Measurements from ENCODE around the gene HDAC9. TPM values are rescaled to one million over a fixed set of nuclear protein-coding genes. Genes with fewer than 3 reads are reported as not detected.

HDAC9 gene
- total RNA-seq, 1 donor from 2014 or later, result 27.6 TPM

DNA sequence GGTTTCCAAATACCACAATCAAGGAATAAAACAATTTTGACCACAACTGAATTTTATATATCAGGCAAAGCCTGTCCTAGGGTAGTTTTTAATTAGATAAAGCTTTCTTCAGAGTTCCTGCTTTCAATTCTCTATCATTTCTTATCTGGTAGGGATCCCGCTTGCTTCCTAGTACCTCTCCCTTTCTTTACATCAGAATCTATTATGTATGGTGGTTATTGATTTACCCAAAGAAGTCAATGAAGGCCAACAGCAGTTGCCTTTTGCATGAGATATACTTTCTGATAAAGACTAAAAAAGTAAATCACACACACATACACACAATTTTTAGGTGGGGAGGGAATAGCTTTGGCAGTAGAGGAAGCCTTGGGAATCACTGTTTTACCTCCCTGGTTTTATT lies 70.7 kb downstream of the HDAC9 start:
- no peak overlapping the region for H3K4me2 ChIP-seq (ENCODE audit: low read length)
- no peak overlapping the region for H2AFZ ChIP-seq (ENCODE audit: low read depth, low read length)
- TF ChIP-seq EZH2 (IDR thresholded peaks at IDR 0.05; ENCODE audit: insufficient read depth, low read length), result no peak
- TF ChIP-seq, protein P1, sequence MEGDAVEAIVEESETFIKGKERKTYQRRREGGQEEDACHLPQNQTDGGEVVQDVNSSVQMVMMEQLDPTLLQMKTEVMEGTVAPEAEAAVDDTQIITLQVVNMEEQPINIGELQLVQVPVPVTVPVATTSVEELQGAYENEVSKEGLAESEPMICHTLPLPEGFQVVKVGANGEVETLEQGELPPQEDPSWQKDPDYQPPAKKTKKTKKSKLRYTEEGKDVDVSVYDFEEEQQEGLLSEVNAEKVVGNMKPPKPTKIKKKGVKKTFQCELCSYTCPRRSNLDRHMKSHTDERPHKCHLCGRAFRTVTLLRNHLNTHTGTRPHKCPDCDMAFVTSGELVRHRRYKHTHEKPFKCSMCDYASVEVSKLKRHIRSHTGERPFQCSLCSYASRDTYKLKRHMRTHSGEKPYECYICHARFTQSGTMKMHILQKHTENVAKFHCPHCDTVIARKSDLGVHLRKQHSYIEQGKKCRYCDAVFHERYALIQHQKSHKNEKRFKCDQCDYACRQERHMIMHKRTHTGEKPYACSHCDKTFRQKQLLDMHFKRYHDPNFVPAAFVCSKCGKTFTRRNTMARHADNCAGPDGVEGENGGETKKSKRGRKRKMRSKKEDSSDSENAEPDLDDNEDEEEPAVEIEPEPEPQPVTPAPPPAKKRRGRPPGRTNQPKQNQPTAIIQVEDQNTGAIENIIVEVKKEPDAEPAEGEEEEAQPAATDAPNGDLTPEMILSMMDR (IDR thresholded peaks at IDR 0.05; ENCODE audit: insufficient read depth, low read depth, low read length), result no peak
- Mint-ChIP-seq H3K4me3 (ENCODE audit: unreplicated experiment) (no peak overlapping the region), H3K4me1 (ENCODE audit: low read depth, unreplicated experiment) (peaks cover 2% of the 10 kb centered on the region), H3K9me3 (ENCODE audit: unreplicated experiment) (no peaks in the 10 kb centered on the region), H3K27ac (ENCODE audit: unreplicated experiment) (no peak overlapping the region), H3K27me3 (ENCODE audit: low read depth, unreplicated experiment) (no peaks in the 10 kb centered on the region), H3K36me3 (ENCODE audit: low read depth, unreplicated experiment) (no peaks in the 10 kb centered on the region)
- no peaks in the 10 kb centered on the region for H3K4me1 ChIP-seq (ENCODE audit: insufficient read depth, low read length)
- no peak overlapping the region for H3K27ac ChIP-seq (ENCODE audit: low read depth, low read length)
- H3K9me3 ChIP-seq (ENCODE audit: insufficient read depth, low read depth, low read length), result no peaks in the 10 kb centered on the region
- peaks cover 7% of the 10 kb centered on the region for H3K79me2 ChIP-seq (ENCODE audit: insufficient read depth, low read length)
- H3K36me3 ChIP-seq (ENCODE audit: insufficient read depth, low read length), result no peaks in the 10 kb centered on the region
- H3K4me3 ChIP-seq (ENCODE audit: insufficient read depth, low read depth, low read length), result no peak overlapping the region
- no peaks in the 10 kb centered on the region for H4K20me1 ChIP-seq (ENCODE audit: insufficient read depth, low read length)
- DNase-seq (ENCODE audit: low read depth) (no peak), FAIRE-seq (no peak)
- H3K9ac ChIP-seq (ENCODE audit: low read length), result no peak overlapping the region
- no peaks in the 10 kb centered on the region for H3K27me3 ChIP-seq (ENCODE audit: insufficient read depth, low read length)

DNA sequence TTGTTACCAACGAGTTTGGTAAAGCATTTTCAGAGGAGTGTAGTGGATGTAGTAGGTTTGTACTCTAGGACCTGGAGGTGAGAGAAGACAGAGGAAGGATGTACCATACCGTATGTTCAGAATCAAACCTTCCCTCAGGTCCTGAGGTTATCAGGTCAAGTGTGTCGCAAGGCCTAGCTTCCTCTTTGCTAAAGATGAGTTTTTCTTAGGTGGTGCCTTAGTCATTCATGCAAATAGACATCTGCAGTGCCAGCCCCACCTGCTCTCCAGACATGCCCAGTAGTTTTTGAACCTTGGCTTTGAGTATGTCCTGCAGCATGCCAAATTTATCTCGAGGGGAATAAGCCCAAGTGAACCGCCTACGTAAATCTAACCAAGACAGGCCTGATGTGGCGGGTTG lies 71.3 kb downstream of the HDAC9 start:
- Mint-ChIP-seq H3K4me3 (ENCODE audit: unreplicated experiment) (no peak overlapping the region), H3K36me3 (ENCODE audit: low read depth, unreplicated experiment) (no peaks in the 10 kb centered on the region), H3K9me3 (ENCODE audit: unreplicated experiment) (no peaks in the 10 kb centered on the region), H3K4me1 (ENCODE audit: low read depth, unreplicated experiment) (peaks cover 2% of the 10 kb centered on the region), H3K27me3 (ENCODE audit: low read depth, unreplicated experiment) (no peaks in the 10 kb centered on the region), H3K27ac (ENCODE audit: unreplicated experiment) (no peak overlapping the region)
- no peak overlapping the region for H3K27ac ChIP-seq (ENCODE audit: low read depth, low read length)
- no peaks in the 10 kb centered on the region for H4K20me1 ChIP-seq (ENCODE audit: insufficient read depth, low read length)
- FAIRE-seq, result peak; percentile 71
- no peak overlapping the region for H3K9ac ChIP-seq (ENCODE audit: low read length)
- H2AFZ ChIP-seq (ENCODE audit: low read depth, low read length), result no peak overlapping the region
- TF ChIP-seq, protein P1 (IDR thresholded peaks at IDR 0.05; ENCODE audit: insufficient read depth, low read depth, low read length), result no peak
- no peak for TF ChIP-seq EZH2 (IDR thresholded peaks at IDR 0.05; ENCODE audit: insufficient read depth, low read length)
- no peaks in the 10 kb centered on the region for H3K9me3 ChIP-seq (ENCODE audit: insufficient read depth, low read depth, low read length)
- no peak overlapping the region for H3K4me3 ChIP-seq (ENCODE audit: insufficient read depth, low read depth, low read length)
- H3K27me3 ChIP-seq (ENCODE audit: insufficient read depth, low read length), result no peaks in the 10 kb centered on the region
- H3K4me2 ChIP-seq (ENCODE audit: low read length), result no peak overlapping the region
- H3K36me3 ChIP-seq (ENCODE audit: insufficient read depth, low read length), result no peaks in the 10 kb centered on the region
- no peaks in the 10 kb centered on the region for H3K4me1 ChIP-seq (ENCODE audit: insufficient read depth, low read length)
- peaks cover 7% of the 10 kb centered on the region for H3K79me2 ChIP-seq (ENCODE audit: insufficient read depth, low read length)
- no peak for DNase-seq (ENCODE audit: low read depth)

DNA sequence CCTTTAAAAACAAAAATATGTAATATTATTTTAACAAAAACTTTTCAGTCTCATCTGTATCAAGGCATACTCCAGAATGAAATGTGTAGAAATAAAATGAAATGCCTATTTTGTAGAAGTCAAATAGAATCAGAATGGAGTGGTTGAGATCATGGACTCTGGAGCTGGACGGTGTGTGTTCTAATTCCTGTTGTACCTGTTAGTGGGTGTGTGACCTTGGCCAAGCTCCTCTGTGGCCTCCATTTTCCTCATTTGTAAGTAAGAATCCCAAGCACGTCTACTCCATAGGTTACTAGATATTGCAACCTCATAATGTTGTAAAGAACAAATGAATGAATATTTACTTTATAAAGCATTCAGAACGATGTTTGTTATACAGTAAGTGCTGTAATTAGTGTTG lies 74.9 kb downstream of the HDAC9 start:
- DNase-seq (ENCODE audit: low read depth) (no peak), FAIRE-seq (no peak)
- no peak overlapping the region for H3K4me2 ChIP-seq (ENCODE audit: low read length)
- H3K4me3 ChIP-seq (ENCODE audit: insufficient read depth, low read depth, low read length), result no peak overlapping the region
- H3K79me2 ChIP-seq (ENCODE audit: insufficient read depth, low read length), result peaks cover 13% of the 10 kb centered on the region
- no peaks in the 10 kb centered on the region for H3K27me3 Mint-ChIP-seq (ENCODE audit: low read depth, unreplicated experiment)
- H2AFZ ChIP-seq (ENCODE audit: low read depth, low read length), result no peak overlapping the region
- no peaks in the 10 kb centered on the region for H3K36me3 Mint-ChIP-seq (ENCODE audit: low read depth, unreplicated experiment)
- no peak overlapping the region for H3K4me3 Mint-ChIP-seq (ENCODE audit: unreplicated experiment)
- no peaks in the 10 kb centered on the region for H3K36me3 ChIP-seq (ENCODE audit: insufficient read depth, low read length)
- H3K4me1 Mint-ChIP-seq (ENCODE audit: low read depth, unreplicated experiment), result peaks cover 2% of the 10 kb centered on the region
- no peak overlapping the region for H3K27ac Mint-ChIP-seq (ENCODE audit: unreplicated experiment)
- TF ChIP-seq, protein P1 (IDR thresholded peaks at IDR 0.05; ENCODE audit: insufficient read depth, low read depth, low read length), result no peak
- no peak for TF ChIP-seq EZH2 (IDR thresholded peaks at IDR 0.05; ENCODE audit: insufficient read depth, low read length)
- no peak overlapping the region for H3K9ac ChIP-seq (ENCODE audit: low read length)
- no peaks in the 10 kb centered on the region for H3K9me3 Mint-ChIP-seq (ENCODE audit: unreplicated experiment)
- H3K4me1 ChIP-seq (ENCODE audit: insufficient read depth, low read length), result no peaks in the 10 kb centered on the region
- H3K27me3 ChIP-seq (ENCODE audit: insufficient read depth, low read length), result no peaks in the 10 kb centered on the region
- no peak overlapping the region for H3K27ac ChIP-seq (ENCODE audit: low read depth, low read length)
- no peaks in the 10 kb centered on the region for H4K20me1 ChIP-seq (ENCODE audit: insufficient read depth, low read length)
- H3K9me3 ChIP-seq (ENCODE audit: insufficient read depth, low read depth, low read length), result no peaks in the 10 kb centered on the region

Measured in astrocyte (in vitro differentiated cells and primary cell).